PC-9 (cell line): ENCODE data around the gene MAP2K1.

Source experiments
- EZH2 ChIP-seq: fragments of 200-600 bp; sonication (generic); IDR thresholded peaks from 2 replicates; pipeline ENCODE4 v1.8.0; 2017; ENCODE audit warnings: antibody characterized with exemption, low read depth
- TF ChIP-seq, protein P1 (sequence below): fragments of 200-600 bp; sonication (generic); conservative IDR thresholded peaks from 2 replicates; pipeline ENCODE4 v1.6.1; 2017; ENCODE audit warnings: mixed run types, antibody characterized with exemption, mild to moderate bottlenecking, moderate library complexity

- TF ChIP-seq EZH2 = no peak
- TF ChIP-seq, protein P1, sequence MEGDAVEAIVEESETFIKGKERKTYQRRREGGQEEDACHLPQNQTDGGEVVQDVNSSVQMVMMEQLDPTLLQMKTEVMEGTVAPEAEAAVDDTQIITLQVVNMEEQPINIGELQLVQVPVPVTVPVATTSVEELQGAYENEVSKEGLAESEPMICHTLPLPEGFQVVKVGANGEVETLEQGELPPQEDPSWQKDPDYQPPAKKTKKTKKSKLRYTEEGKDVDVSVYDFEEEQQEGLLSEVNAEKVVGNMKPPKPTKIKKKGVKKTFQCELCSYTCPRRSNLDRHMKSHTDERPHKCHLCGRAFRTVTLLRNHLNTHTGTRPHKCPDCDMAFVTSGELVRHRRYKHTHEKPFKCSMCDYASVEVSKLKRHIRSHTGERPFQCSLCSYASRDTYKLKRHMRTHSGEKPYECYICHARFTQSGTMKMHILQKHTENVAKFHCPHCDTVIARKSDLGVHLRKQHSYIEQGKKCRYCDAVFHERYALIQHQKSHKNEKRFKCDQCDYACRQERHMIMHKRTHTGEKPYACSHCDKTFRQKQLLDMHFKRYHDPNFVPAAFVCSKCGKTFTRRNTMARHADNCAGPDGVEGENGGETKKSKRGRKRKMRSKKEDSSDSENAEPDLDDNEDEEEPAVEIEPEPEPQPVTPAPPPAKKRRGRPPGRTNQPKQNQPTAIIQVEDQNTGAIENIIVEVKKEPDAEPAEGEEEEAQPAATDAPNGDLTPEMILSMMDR = no peak
Measured at GRCh38 chr15:66403323-66403722, 16.6 kb downstream of the MAP2K1 start.
